ENCODE data around the gene DEXI.
"Not testable (repeated sequence)": the region's sequence is repeated elsewhere in the genome, so short reads cannot be mapped to it uniquely, and the experiment has no call there.

The DEXI gene

GRCh38 chr16:10954903-10955302 is 12.6 kb upstream of the DEXI start:
- H3K9me3 ChIP-seq (ENCODE audit: control insufficient read depth in 2 of 2, low read length in 2 of 2), result no peaks in the 10 kb centered on the region
- H3K4me3 ChIP-seq (ENCODE audit: low read length in 2 of 2), result no peak overlapping the region
- no peaks in the 10 kb centered on the region for H3K27me3 ChIP-seq (ENCODE audit: control insufficient read depth in 1 of 2, insufficient read depth in 2 of 2, low read length in 2 of 2)
- no peak overlapping the region for H3K27ac ChIP-seq (ENCODE audit: low read length)
- peaks cover 3% of the 10 kb centered on the region for H3K4me1 ChIP-seq (ENCODE audit: control insufficient read depth, insufficient read depth, low read length)
- no peak overlapping the region for H3K9ac ChIP-seq (ENCODE audit: low read length in 2 of 2)
- H3K36me3 ChIP-seq (ENCODE audit: control insufficient read depth in 2 of 2, insufficient read depth in 2 of 2, low read length in 2 of 2), result no peaks in the 10 kb centered on the region

GRCh38 chr16:10951026-10951425 is 8.8 kb upstream of the DEXI start:
- H3K4me1 ChIP-seq (ENCODE audit: control insufficient read depth, insufficient read depth, low read length), result peaks cover 12% of the 10 kb centered on the region
- H3K27me3 ChIP-seq (ENCODE audit: control insufficient read depth in 1 of 2, insufficient read depth in 2 of 2, low read length in 2 of 2), result no peaks in the 10 kb centered on the region
- no peak overlapping the region for H3K4me3 ChIP-seq (ENCODE audit: low read length in 2 of 2)
- H3K9me3 ChIP-seq (ENCODE audit: control insufficient read depth in 2 of 2, low read length in 2 of 2), result no peaks in the 10 kb centered on the region
- no peak overlapping the region for H3K27ac ChIP-seq (ENCODE audit: low read length)
- H3K36me3 ChIP-seq (ENCODE audit: control insufficient read depth in 2 of 2, insufficient read depth in 2 of 2, low read length in 2 of 2), result no peaks in the 10 kb centered on the region
- H3K9ac ChIP-seq (ENCODE audit: low read length in 2 of 2), result no peak overlapping the region

- no peaks in the 10 kb centered on the region for H3K27me3 ChIP-seq (ENCODE audit: control insufficient read depth in 1 of 2, insufficient read depth in 2 of 2, low read length in 2 of 2)
- H3K9ac ChIP-seq (ENCODE audit: low read length in 2 of 2), result peak overlapping the region; percentile 7 to 36
- peaks cover 18% of the 10 kb centered on the region for H3K4me1 ChIP-seq (ENCODE audit: control insufficient read depth, insufficient read depth, low read length)
- H3K9me3 ChIP-seq (ENCODE audit: control insufficient read depth in 2 of 2, low read length in 2 of 2), result no peaks in the 10 kb centered on the region
- no peak overlapping the region for H3K4me3 ChIP-seq (ENCODE audit: low read length in 2 of 2)
- H3K27ac ChIP-seq (ENCODE audit: low read length), result no peak overlapping the region
- H3K36me3 ChIP-seq (ENCODE audit: control insufficient read depth in 2 of 2, insufficient read depth in 2 of 2, low read length in 2 of 2), result no peaks in the 10 kb centered on the region
Measured at GRCh38 chr16:10950393-10950792, 8.1 kb upstream of the DEXI start.

GRCh38 chr16:10949424-10949970 is 7.2 kb upstream of the DEXI start:
- Histone ChIP-seq H3K4me1 (ENCODE audit: control insufficient read depth, insufficient read depth, low read length) (peaks cover 25% of the 10 kb centered on the region), H3K27ac (ENCODE audit: low read length) (no peak overlapping the region), H3K9ac (ENCODE audit: low read length in 2 of 2) (no peak overlapping the region), H3K9me3 (ENCODE audit: control insufficient read depth in 2 of 2, low read length in 2 of 2) (no peaks in the 10 kb centered on the region), H3K27me3 (ENCODE audit: control insufficient read depth in 1 of 2, insufficient read depth in 2 of 2, low read length in 2 of 2) (no peaks in the 10 kb centered on the region), H3K36me3 (ENCODE audit: control insufficient read depth in 2 of 2, insufficient read depth in 2 of 2, low read length in 2 of 2) (no peaks in the 10 kb centered on the region), H3K4me3 (ENCODE audit: low read length in 2 of 2) (no peak overlapping the region)

- H3K27ac ChIP-seq (ENCODE audit: low read length), result no peak overlapping the region
Measured at GRCh38 chr16:10947211-10947787, 5.0 kb upstream of the DEXI start.

GRCh38 chr16:10946308-10946707 is 4.0 kb upstream of the DEXI start:
- Histone ChIP-seq H3K36me3 (ENCODE audit: control insufficient read depth in 2 of 2, insufficient read depth in 2 of 2, low read length in 2 of 2) (no peaks in the 10 kb centered on the region), H3K9ac (ENCODE audit: low read length in 2 of 2) (peak overlapping the region; percentile 19 to 36), H3K4me1 (ENCODE audit: control insufficient read depth, insufficient read depth, low read length) (peaks cover 40% of the 10 kb centered on the region), H3K27ac (ENCODE audit: low read length) (no peak overlapping the region), H3K9me3 (ENCODE audit: control insufficient read depth in 2 of 2, low read length in 2 of 2) (no peaks in the 10 kb centered on the region), H3K4me3 (ENCODE audit: low read length in 2 of 2) (no peak overlapping the region), H3K27me3 (ENCODE audit: control insufficient read depth in 1 of 2, insufficient read depth in 2 of 2, low read length in 2 of 2) (no peaks in the 10 kb centered on the region)

More at GRCh38 chr16:10947211-10947787, 5.0 kb upstream of the DEXI start:
- peaks cover 37% of the 10 kb centered on the region for H3K4me1 ChIP-seq (ENCODE audit: control insufficient read depth, insufficient read depth, low read length)
- H3K27me3 ChIP-seq (ENCODE audit: control insufficient read depth in 1 of 2, insufficient read depth in 2 of 2, low read length in 2 of 2), result no peaks in the 10 kb centered on the region
- no peaks in the 10 kb centered on the region for H3K9me3 ChIP-seq (ENCODE audit: control insufficient read depth in 2 of 2, low read length in 2 of 2)
- H3K36me3 ChIP-seq (ENCODE audit: control insufficient read depth in 2 of 2, insufficient read depth in 2 of 2, low read length in 2 of 2), result no peaks in the 10 kb centered on the region
- no peak overlapping the region for H3K4me3 ChIP-seq (ENCODE audit: low read length in 2 of 2)
- no peak overlapping the region for H3K9ac ChIP-seq (ENCODE audit: low read length in 2 of 2)

GRCh38 chr16:10945065-10945787 is 3.0 kb upstream of the DEXI start:
- Histone ChIP-seq H3K27me3 (ENCODE audit: control insufficient read depth in 1 of 2, insufficient read depth in 2 of 2, low read length in 2 of 2) (no peaks in the 10 kb centered on the region), H3K4me1 (ENCODE audit: control insufficient read depth, insufficient read depth, low read length) (peaks cover 47% of the 10 kb centered on the region), H3K9ac (ENCODE audit: low read length in 2 of 2) (peak overlapping the region; percentile 80 to 83), H3K36me3 (ENCODE audit: control insufficient read depth in 2 of 2, insufficient read depth in 2 of 2, low read length in 2 of 2) (no peaks in the 10 kb centered on the region), H3K9me3 (ENCODE audit: control insufficient read depth in 2 of 2, low read length in 2 of 2) (no peaks in the 10 kb centered on the region), H3K27ac (ENCODE audit: low read length) (no peak overlapping the region), H3K4me3 (ENCODE audit: low read length in 2 of 2) (peak overlapping the region; percentile 91 to 95)

GRCh38 chr16:10944249-10945064 is 2.2 kb upstream of the DEXI start, which contains the start of gene CLEC16A:
CLEC16A (plus strand) TSS chr16:10944564; CDS start chr16:10944718, 154 bp downstream.
- Histone ChIP-seq H3K9me3 (ENCODE audit: control insufficient read depth in 2 of 2, low read length in 2 of 2) (no peaks in the 10 kb centered on the region), H3K4me3 (ENCODE audit: low read length in 2 of 2) (peak within 1 kb of the TSS; percentile 91 to 95), H3K4me1 (ENCODE audit: control insufficient read depth, insufficient read depth, low read length) (peaks cover 52% of the 10 kb centered on the region), H3K27me3 (ENCODE audit: control insufficient read depth in 1 of 2, insufficient read depth in 2 of 2, low read length in 2 of 2) (no peaks in the 10 kb centered on the region), H3K27ac (ENCODE audit: low read length) (peak within 1 kb of the TSS; percentile 73), H3K9ac (ENCODE audit: low read length in 2 of 2) (peak within 1 kb of the TSS; percentile 80 to 83), H3K36me3 (ENCODE audit: control insufficient read depth in 2 of 2, insufficient read depth in 2 of 2, low read length in 2 of 2) (no peaks in the 10 kb centered on the region)

- no peak overlapping the region for H3K9ac ChIP-seq (ENCODE audit: low read length in 2 of 2)
- peak overlapping the region; percentile 57 to 88 for H3K4me3 ChIP-seq (ENCODE audit: low read length in 2 of 2)
- no peaks in the 10 kb centered on the region for H3K9me3 ChIP-seq (ENCODE audit: control insufficient read depth in 2 of 2, low read length in 2 of 2)
- peak overlapping the region; percentile 73 for H3K27ac ChIP-seq (ENCODE audit: low read length)
- peaks cover 63% of the 10 kb centered on the region for H3K4me1 ChIP-seq (ENCODE audit: control insufficient read depth, insufficient read depth, low read length)
- no peaks in the 10 kb centered on the region for H3K27me3 ChIP-seq (ENCODE audit: control insufficient read depth in 1 of 2, insufficient read depth in 2 of 2, low read length in 2 of 2)
- peaks cover 0 to 2% of the 10 kb centered on the region in 2 donors for H3K36me3 ChIP-seq (ENCODE audit: control insufficient read depth in 2 of 2, insufficient read depth in 2 of 2, low read length in 2 of 2)
Measured at GRCh38 chr16:10943064-10943353, 741 bp upstream of the DEXI start.

- not testable (repeated sequence) for H3K9me3 ChIP-seq (ENCODE audit: control insufficient read depth in 2 of 2, low read length in 2 of 2); H3K36me3 ChIP-seq (ENCODE audit: control insufficient read depth in 2 of 2, insufficient read depth in 2 of 2, low read length in 2 of 2); H3K27me3 ChIP-seq (ENCODE audit: control insufficient read depth in 1 of 2, insufficient read depth in 2 of 2, low read length in 2 of 2)
- Histone ChIP-seq H3K9ac (ENCODE audit: low read length in 2 of 2) (peak overlapping the region in 1 of 2 donors; percentile 80), H3K27ac (ENCODE audit: low read length) (peak overlapping the region; percentile 37), H3K4me3 (ENCODE audit: low read length in 2 of 2) (peak overlapping the region; percentile 70 to 88), H3K4me1 (ENCODE audit: control insufficient read depth, insufficient read depth, low read length) (peaks cover 74% of the 10 kb centered on the region)
Measured at GRCh38 chr16:10941935-10942351, 325 bp downstream of the DEXI start.
